Neural crest cell (in vitro differentiated cells): ENCODE results near the gene ADAMTS2. TPM values are rescaled to one million over a fixed set of nuclear protein-coding genes. Genes with fewer than 3 reads are reported as not detected.
A peak's percentile ranks its signal among the peaks of the same experiment; 100 is the strongest.

ENCODE experiments used
- DNase-seq: peaks from one replicate; pipeline ENCODE4 v3.0.0; 2021; ENCODE audit warnings: low read depth, mixed read lengths, low spot score
- H3K27ac Mint-ChIP-seq: one replicate; pipeline ENCODE4 v1.8.0; 2021; ENCODE audit warnings: mild to moderate bottlenecking, mixed read lengths; ENCODE audit not compliant: unreplicated experiment
- H3K27me3 Mint-ChIP-seq: 2 replicates; pipeline ENCODE4 v1.8.0; 2021; ENCODE audit warnings: low read depth, mild to moderate bottlenecking, mixed read lengths
- H3K36me3 Mint-ChIP-seq: 2 replicates; pipeline ENCODE4 v1.8.0; 2021; ENCODE audit warnings: low read depth, mild to moderate bottlenecking, mixed read lengths
- H3K4me1 Mint-ChIP-seq: 2 replicates; pipeline ENCODE4 v1.8.0; 2021; ENCODE audit warnings: mixed read lengths
- H3K4me3 Mint-ChIP-seq: one replicate; pipeline ENCODE4 v1.8.0; 2021; ENCODE audit warnings: mild to moderate bottlenecking, mixed read lengths
- H3K9me3 Mint-ChIP-seq: 2 replicates; pipeline ENCODE4 v1.8.0; 2021; ENCODE audit warnings: mixed read lengths
- total RNA-seq: library from RNA; stranded (reverse); gene quantifications from 2 replicates; pipeline ENCODE4 v1.2.1, GENCODE V29; 2021
- TF ChIP-seq, protein P1 (sequence below): fragments of 200-600 bp; sonication (generic); conservative IDR thresholded peaks from 2 replicates; pipeline ENCODE4 v1.5.0; 2021; ENCODE audit warnings: antibody characterized with exemption, mild to moderate bottlenecking

Gene ADAMTS2
- total RNA-seq, 1 donor from 2014 or later: 1.5 TPM

- TF ChIP-seq, protein P1, sequence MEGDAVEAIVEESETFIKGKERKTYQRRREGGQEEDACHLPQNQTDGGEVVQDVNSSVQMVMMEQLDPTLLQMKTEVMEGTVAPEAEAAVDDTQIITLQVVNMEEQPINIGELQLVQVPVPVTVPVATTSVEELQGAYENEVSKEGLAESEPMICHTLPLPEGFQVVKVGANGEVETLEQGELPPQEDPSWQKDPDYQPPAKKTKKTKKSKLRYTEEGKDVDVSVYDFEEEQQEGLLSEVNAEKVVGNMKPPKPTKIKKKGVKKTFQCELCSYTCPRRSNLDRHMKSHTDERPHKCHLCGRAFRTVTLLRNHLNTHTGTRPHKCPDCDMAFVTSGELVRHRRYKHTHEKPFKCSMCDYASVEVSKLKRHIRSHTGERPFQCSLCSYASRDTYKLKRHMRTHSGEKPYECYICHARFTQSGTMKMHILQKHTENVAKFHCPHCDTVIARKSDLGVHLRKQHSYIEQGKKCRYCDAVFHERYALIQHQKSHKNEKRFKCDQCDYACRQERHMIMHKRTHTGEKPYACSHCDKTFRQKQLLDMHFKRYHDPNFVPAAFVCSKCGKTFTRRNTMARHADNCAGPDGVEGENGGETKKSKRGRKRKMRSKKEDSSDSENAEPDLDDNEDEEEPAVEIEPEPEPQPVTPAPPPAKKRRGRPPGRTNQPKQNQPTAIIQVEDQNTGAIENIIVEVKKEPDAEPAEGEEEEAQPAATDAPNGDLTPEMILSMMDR: no peak
- Mint-ChIP-seq H3K36me3 (peaks cover 6% of the 10 kb centered on the region), H3K27ac (peak overlapping the region; percentile 19), H3K4me3 (no peak overlapping the region), H3K4me1 (peaks cover 5% of the 10 kb centered on the region), H3K27me3 (no peaks in the 10 kb centered on the region), H3K9me3 (peaks cover 5% of the 10 kb centered on the region)
- DNase-seq: no peak
These were observed 42.6 kb downstream of the ADAMTS2 start for GRCh38 chr5:179302499-179303185.

- Mint-ChIP-seq H3K9me3 (peaks cover 5% of the 10 kb centered on the region), H3K27ac (no peak overlapping the region), H3K4me1 (peaks cover 5% of the 10 kb centered on the region), H3K27me3 (no peaks in the 10 kb centered on the region), H3K4me3 (no peak overlapping the region), H3K36me3 (peaks cover 6% of the 10 kb centered on the region)
- no peak for DNase-seq
- TF ChIP-seq, protein P1: no peak
These were observed 43.5 kb downstream of the ADAMTS2 start for GRCh38 chr5:179301796-179302195.

DNA sequence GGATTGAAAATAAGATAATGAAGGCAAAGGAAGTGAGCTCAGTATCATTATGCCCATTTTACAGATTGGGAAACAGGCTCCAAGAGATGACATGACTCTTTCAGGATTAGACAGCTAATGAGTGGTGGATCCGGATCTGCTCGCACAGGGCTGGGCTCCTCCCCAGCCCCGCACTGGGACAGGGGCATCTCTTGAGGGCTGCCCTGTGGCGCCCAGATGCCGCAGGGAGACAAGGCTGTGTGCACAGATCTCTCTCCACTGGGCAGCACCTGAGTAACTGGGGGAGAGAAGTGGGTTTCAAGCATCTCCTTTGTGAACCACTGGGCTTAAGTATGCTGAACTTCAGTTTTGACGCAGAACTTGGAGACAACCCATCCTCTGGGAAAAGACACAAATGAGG is 43.9 kb downstream of the ADAMTS2 start:
- Mint-ChIP-seq H3K9me3 (peaks cover 5% of the 10 kb centered on the region), H3K4me3 (no peak overlapping the region), H3K27ac (peak overlapping the region; percentile 50), H3K4me1 (peaks cover 5% of the 10 kb centered on the region), H3K27me3 (no peaks in the 10 kb centered on the region), H3K36me3 (peaks cover 6% of the 10 kb centered on the region)
- TF ChIP-seq, protein P1: no peak
- DNase-seq: no peak

GRCh38 chr5:179300581-179301180 is 44.6 kb downstream of the ADAMTS2 start:
- Mint-ChIP-seq H3K36me3 (peaks cover 6% of the 10 kb centered on the region), H3K4me1 (peaks cover 5% of the 10 kb centered on the region), H3K9me3 (peaks cover 5% of the 10 kb centered on the region), H3K4me3 (no peak overlapping the region), H3K27me3 (no peaks in the 10 kb centered on the region), H3K27ac (no peak overlapping the region)
- TF ChIP-seq, protein P1: no peak
- DNase-seq: no peak

DNA sequence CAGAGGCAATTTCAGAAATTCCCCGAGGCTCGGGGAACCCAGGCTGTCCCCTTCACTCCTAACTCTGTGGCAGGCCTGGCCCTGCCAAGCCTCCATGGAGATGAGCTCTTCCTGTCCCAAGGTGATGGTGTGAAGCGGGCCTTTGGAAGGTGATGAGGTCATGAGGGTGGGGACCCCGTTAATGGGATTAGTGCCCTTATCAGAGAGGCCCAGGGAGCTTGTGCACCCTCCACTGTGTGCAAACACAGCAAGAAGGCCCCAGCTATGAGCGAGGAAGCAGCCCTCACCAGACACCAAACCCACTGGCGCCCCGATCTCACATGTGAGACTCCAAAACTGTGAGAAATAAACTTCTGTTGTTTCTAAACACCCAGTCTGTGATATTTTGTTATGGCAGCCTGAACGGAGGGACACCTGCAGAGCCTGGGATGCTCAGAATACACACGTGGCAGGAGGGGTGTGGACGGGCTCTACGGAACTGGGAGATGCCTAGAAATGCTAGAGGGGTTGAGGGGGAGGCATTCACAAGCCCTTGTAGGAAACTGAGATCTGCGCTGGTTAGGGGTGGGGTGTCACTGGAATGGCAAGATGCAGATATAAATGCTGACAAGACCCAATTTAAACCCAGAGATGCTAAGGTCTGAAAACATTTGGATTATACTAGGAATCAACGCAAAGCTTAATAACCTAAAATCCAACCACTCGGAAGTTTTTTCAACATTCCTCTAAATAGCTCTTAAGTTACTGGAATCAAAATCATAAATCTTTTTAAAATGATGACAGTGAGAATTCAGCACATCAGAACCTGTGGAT is 46.9 kb downstream of the ADAMTS2 start:
- DNase-seq: no peak
- H3K36me3 Mint-ChIP-seq: no peaks in the 10 kb centered on the region
- H3K4me1 Mint-ChIP-seq: peaks cover 5% of the 10 kb centered on the region
- H3K27ac Mint-ChIP-seq: no peak overlapping the region
- no peaks in the 10 kb centered on the region for H3K27me3 Mint-ChIP-seq
- no peak overlapping the region for H3K4me3 Mint-ChIP-seq
- TF ChIP-seq, protein P1: no peak
- H3K9me3 Mint-ChIP-seq: no peaks in the 10 kb centered on the region
